K562 (cell line): Measurements from ENCODE around the gene TTL. TPM values are rescaled to one million over a fixed set of nuclear protein-coding genes. Genes with fewer than 3 reads are reported as not detected.
"Not testable (repeated sequence)": the region's sequence is repeated elsewhere in the genome, so short reads cannot be mapped to it uniquely, and the experiment has no call there.

Experiments used
- ATAC-seq: fragments of 200-7000 bp; cut with Tn5 transposase; 3 replicates; pipeline ENCODE4 v1.9.1; 2020; ENCODE audit warnings: moderate library complexity
- BruUV-seq: library from RNA; stranded (reverse); fragments of 400-500 nt; replicated peaks from 2 replicates; lab custom pipeline; 2021; lab: Mats Ljungman, UMichigan
- CTCF ChIA-PET: fragments of 300-600 bp; formaldehyde crosslinking; extraction: SDS; loops from one replicate; lab custom pipeline; 2021; ENCODE audit warnings: low intra/inter-chr PET ratio; lab: Yijun Ruan, JAX
- POLR2A ChIA-PET: fragments of 300-600, 350-650 bp; sonication (Branson Sonifier 250); formaldehyde crosslinking; extraction: SDS; loops from one replicate; lab custom pipeline; 2021; ENCODE audit warnings: antibody characterized with exemption, inconsistent platforms; lab: Yijun Ruan, JAX
- DNase-seq, 4 experiments: peaks; one replicate each; pipeline versions ENCODE4 v3.0.0 to v3.0.0-alpha.2; 2011 to 2018; ENCODE audit warnings: low spot score in 3 of 4, mixed read lengths in 3 of 4; ENCODE audit errors: extremely low read depth in 1 of 4
- FAIRE-seq: peaks from 2 replicates; lab custom pipeline; 2011; peaks lifted over from hg19 to GRCh38; lab: Jason Lieb, UNC
- H2AFZ ChIP-seq: 2 replicates; pipeline ENCODE4 v1.6.0; 2011; ENCODE audit warnings: low read depth, low read length, control low read depth, inconsistent platforms
- H3K27ac ChIP-seq: fragments of 200-600 bp; 3 replicates; pipeline ENCODE4 v1.8.0; 2011; ENCODE audit warnings: low read depth, mild to moderate bottlenecking, control low read depth, inconsistent platforms, low read length, moderate library complexity, mixed read lengths; ENCODE audit errors: extremely low read depth
- H3K27me3 ChIP-seq, 2 experiments: fragments of 300-600 bp in 1 of 2; 2 replicates in 1 of 2; 3 replicates in 1 of 2; pipeline versions ENCODE4 v1.6.0 to v1.8.0; 2011; ENCODE audit warnings: inconsistent platforms in 2 of 2, low read length in 2 of 2, mild to moderate bottlenecking in 1 of 2, mixed read lengths in 1 of 2, moderate library complexity in 1 of 2; ENCODE audit not compliant: control insufficient read depth in 2 of 2, insufficient read depth in 2 of 2
- H3K36me3 ChIP-seq: fragments of 300-600 bp; 3 replicates; pipeline ENCODE4 v1.8.0; 2011; ENCODE audit warnings: mild to moderate bottlenecking, low read length, inconsistent platforms; ENCODE audit not compliant: control insufficient read depth, insufficient read depth
- H3K4me1 ChIP-seq, 2 experiments: fragments of 200-600 bp in 1 of 2; replicated peaks in 1 of 2; 2 replicates in 1 of 2; 3 replicates in 1 of 2; pipeline versions ENCODE4 v1.5.1 to v1.8.0; 2011; ENCODE audit warnings: inconsistent platforms in 2 of 2, low read length in 2 of 2, mild to moderate bottlenecking in 1 of 2, mixed read lengths in 1 of 2, moderate library complexity in 1 of 2; ENCODE audit not compliant: control insufficient read depth in 2 of 2, insufficient read depth in 2 of 2
- H3K4me2 ChIP-seq: 2 replicates; pipeline ENCODE4 v1.6.1; 2011; ENCODE audit warnings: low read length, control low read depth, inconsistent platforms, mixed read lengths; ENCODE audit not compliant: insufficient read depth
- H3K4me3 ChIP-seq: fragments of 200-600 bp; sonication (generic), shearing (Covaris generic); 2 replicates; pipeline ENCODE4 v1.5.1; 2016; ENCODE audit warnings: control low read depth, inconsistent platforms
- H3K79me2 ChIP-seq: fragments of 200-600 bp; 3 replicates; pipeline ENCODE4 v1.8.0; 2011; ENCODE audit warnings: low read length, inconsistent platforms; ENCODE audit not compliant: control insufficient read depth, insufficient read depth
- H3K9ac ChIP-seq, 2 experiments: 2 replicates each; pipeline versions ENCODE4 v1.6.0 to v1.6.1; 2011; ENCODE audit warnings: low read depth in 2 of 2, low read length in 2 of 2, control low read depth in 1 of 2, inconsistent platforms in 1 of 2, mild to moderate bottlenecking in 1 of 2, mixed read lengths in 1 of 2; ENCODE audit not compliant: insufficient read depth in 1 of 2
- H3K9me1 ChIP-seq: one replicate; pipeline ENCODE4 v1.6.0; 2011; ENCODE audit warnings: inconsistent platforms, mild to moderate bottlenecking, low read length, moderate library complexity; ENCODE audit not compliant: control insufficient read depth, insufficient read depth
- H3K9me3 ChIP-seq: replicated peaks from 2 replicates; pipeline ENCODE4 v1.5.1; 2011; ENCODE audit warnings: low read depth, low read length, inconsistent platforms; ENCODE audit not compliant: control insufficient read depth, insufficient read depth
- H4K20me1 ChIP-seq: replicated peaks from 2 replicates; pipeline ENCODE4 v1.6.1; 2011; ENCODE audit warnings: low read length, inconsistent platforms, mixed read lengths; ENCODE audit not compliant: control insufficient read depth, insufficient read depth
- BHLHE40 ChIP-seq: IDR thresholded peaks from 2 replicates; pipeline ENCODE4 v1.6.1; 2011; ENCODE audit warnings: low read length, improper control_type of control experiment
- RAD21 ChIP-seq, 2 experiments: fragments of 250-450 bp in 1 of 2; fragments of 450-650 bp in 1 of 2; sonication (Bioruptor Pico) in 1 of 2; formaldehyde crosslinking in 1 of 2; IDR thresholded peaks in 1 of 2; conservative IDR thresholded peaks in 1 of 2; 2 replicates each; pipeline versions ENCODE4 v1.4.0 to v1.8.0; 2020 to 2022; ENCODE audit warnings: mild to moderate bottlenecking in 2 of 2, moderate library complexity in 1 of 2
- RAD51 ChIP-seq: fragments of 450-650 bp; IDR thresholded peaks from 2 replicates; pipeline ENCODE4 v1.7.1; 2016; ENCODE audit warnings: low read depth, mild to moderate bottlenecking, borderline replicate concordance
- REST ChIP-seq, 2 experiments: fragments of 450-650 bp; formaldehyde crosslinking in 1 of 2; IDR thresholded peaks; 2 replicates each; pipeline versions ENCODE4 v1.4.0 to v1.6.1; 2014 to 2020; ENCODE audit warnings: mild to moderate bottlenecking in 2 of 2, borderline replicate concordance in 1 of 2, low read depth in 1 of 2
- TFE3 ChIP-seq: fragments of 450-650 bp; formaldehyde crosslinking; IDR thresholded peaks from 2 replicates; pipeline ENCODE4 v1.4.0; 2020; ENCODE audit warnings: mild to moderate bottlenecking, mixed read lengths
- TOE1 ChIP-seq, 2 experiments: fragments of 450-650 bp in 1 of 2; sonication (generic) in 1 of 2; formaldehyde crosslinking in 1 of 2; IDR thresholded peaks; 2 replicates each; pipeline versions ENCODE4 v1.7.1 to v1.8.0; 2016 to 2022; ENCODE audit warnings: borderline replicate concordance in 2 of 2, mild to moderate bottlenecking in 2 of 2, antibody characterized with exemption in 1 of 2, inconsistent platforms in 1 of 2, low read depth in 1 of 2, missing genetic modification reagents in 1 of 2, moderate library complexity in 1 of 2
- USF2 ChIP-seq: sonication (generic); formaldehyde crosslinking; IDR thresholded peaks from 2 replicates; pipeline ENCODE4 v1.5.0; 2020; ENCODE audit warnings: missing genetic modification reagents
- WGBS: fragments of 100-300 bp; shearing (Covaris generic); methylation state at CpG from one replicate; pipeline ENCODE4 v1.1.6; 2016; ENCODE audit warnings: low coverage, mixed read lengths; ENCODE audit not compliant: insufficient coverage; ENCODE audit errors: missing lambda C conversion rate; 5-methylcytosine and 5-hydroxymethylcytosine counted together
- in situ Hi-C: fragments of 300-500 bp; cut with MboI; formaldehyde crosslinking; loops from 4 replicates; pipeline ENCODE4 v1.15.0; 2018; ENCODE audit warnings: inconsistent platforms, mixed read lengths
- intact Hi-C: fragments of 100-400 bp; cut with micrococcal nuclease; formaldehyde crosslinking; loops from 2 replicates; pipeline ENCODE4 v1.14.2; 2022
- polyA plus RNA-seq, 8 experiments: library from polyadenylated mRNA; depleted of rRNA in 4 of 8; stranded (reverse) in 5 of 8; unstranded in 3 of 8; fragments of >200 nt; fragmentation: Nextera tagmentation in 2 of 8; fragmentation: Illumina TruSeq in 1 of 8; extraction: Ambion mirVana in 2 of 8; extraction: Trizol in 1 of 8; gene quantifications; 2 replicates each; pipeline versions ENCODE4 v1.2.1 to v1.2.3, GENCODE V29; 2011 to 2014; ENCODE audit warnings: inconsistent platforms in 1 of 8, missing spikeins in 1 of 8
- total RNA-seq, 7 experiments: library from RNA; depleted of rRNA in 6 of 7; stranded (reverse); fragments of >200 nt in 6 of 7; fragmentation: Illumina TruSeq in 2 of 7; extraction: Trizol in 2 of 7; gene quantifications; 2 replicates each; pipeline versions ENCODE4 v1.2.1 to v1.2.3, GENCODE V29; 2011 to 2021; ENCODE audit warnings: low replicate concordance in 1 of 7

Gene TTL
- total and polyA plus RNA-seq, 9 of the 15 experiments (the other 6 are each of a cell fraction or from before 2014, with no cell fraction given), result 9.4 to 54.4 (median 34.9) TPM

GRCh38 chr2:112500850-112501484, 19.0 kb downstream of the TTL start:
- in situ Hi-C loops; H3K79me2 ChIP-seq; BruUV-seq; H3K4me2 ChIP-seq; H3K9ac ChIP-seq; H3K4me1 ChIP-seq; H3K27me3 ChIP-seq; H3K9me1 ChIP-seq; intact Hi-C loops; FAIRE-seq; H3K4me3 ChIP-seq; H3K9me3 ChIP-seq; CTCF ChIA-PET; H4K20me1 ChIP-seq; H3K27ac ChIP-seq; POLR2A ChIA-PET; H2AFZ ChIP-seq; TF ChIP-seq REST (CRISPR knock-in tag; IDR thresholded peaks at IDR 0.05; ENCODE audit: low read depth); TOE1 (CRISPR knock-in tag; IDR thresholded peaks at IDR 0.05; ENCODE audit: borderline replicate concordance, low read depth): not testable (repeated sequence)
- WGBS, result 22% methylated on average over 7 of the region's 10 CpGs
- peaks cover 15% of the 10 kb centered on the region; the same call in 1 of the 3 replicates for H3K36me3 ChIP-seq
- ATAC-seq (peak; percentile 98), DNase-seq (peak in 3 of 4 experiments; percentile 18 to 68 (median 30))
- peak; percentile 66 to 74 for TF ChIP-seq RAD21 (CRISPR knock-in tag; conservative IDR thresholded peaks at IDR 0.05 in 1 of 2, IDR thresholded peaks at IDR 0.05 in 1 of 2)
- peak; percentile 67 for TF ChIP-seq REST (IDR thresholded peaks at IDR 0.05; ENCODE audit: borderline replicate concordance)
- TF ChIP-seq TOE1 (IDR thresholded peaks at IDR 0.05; ENCODE audit: borderline replicate concordance), result 0 out of 2 replicates have a peak, but pooled peaks have one; percentile 68
- peak; percentile 73 for TF ChIP-seq USF2
- peak; percentile 90 for TF ChIP-seq BHLHE40
- TF ChIP-seq TFE3 (CRISPR knock-in tag), result peak; percentile 81
- TF ChIP-seq RAD51, result peak; percentile 72; the same call in 1 of the 2 replicates
